ENCODE measurements around the gene AFF2. TPM values are rescaled to one million over a fixed set of nuclear protein-coding genes. Genes with fewer than 3 reads are reported as not detected.

AFF2 gene
- not detected in 2 replicates for total RNA-seq (2014; rRNA removed; shearing (Covaris generic); ENCODE audit: low replicate concordance)

DNA sequence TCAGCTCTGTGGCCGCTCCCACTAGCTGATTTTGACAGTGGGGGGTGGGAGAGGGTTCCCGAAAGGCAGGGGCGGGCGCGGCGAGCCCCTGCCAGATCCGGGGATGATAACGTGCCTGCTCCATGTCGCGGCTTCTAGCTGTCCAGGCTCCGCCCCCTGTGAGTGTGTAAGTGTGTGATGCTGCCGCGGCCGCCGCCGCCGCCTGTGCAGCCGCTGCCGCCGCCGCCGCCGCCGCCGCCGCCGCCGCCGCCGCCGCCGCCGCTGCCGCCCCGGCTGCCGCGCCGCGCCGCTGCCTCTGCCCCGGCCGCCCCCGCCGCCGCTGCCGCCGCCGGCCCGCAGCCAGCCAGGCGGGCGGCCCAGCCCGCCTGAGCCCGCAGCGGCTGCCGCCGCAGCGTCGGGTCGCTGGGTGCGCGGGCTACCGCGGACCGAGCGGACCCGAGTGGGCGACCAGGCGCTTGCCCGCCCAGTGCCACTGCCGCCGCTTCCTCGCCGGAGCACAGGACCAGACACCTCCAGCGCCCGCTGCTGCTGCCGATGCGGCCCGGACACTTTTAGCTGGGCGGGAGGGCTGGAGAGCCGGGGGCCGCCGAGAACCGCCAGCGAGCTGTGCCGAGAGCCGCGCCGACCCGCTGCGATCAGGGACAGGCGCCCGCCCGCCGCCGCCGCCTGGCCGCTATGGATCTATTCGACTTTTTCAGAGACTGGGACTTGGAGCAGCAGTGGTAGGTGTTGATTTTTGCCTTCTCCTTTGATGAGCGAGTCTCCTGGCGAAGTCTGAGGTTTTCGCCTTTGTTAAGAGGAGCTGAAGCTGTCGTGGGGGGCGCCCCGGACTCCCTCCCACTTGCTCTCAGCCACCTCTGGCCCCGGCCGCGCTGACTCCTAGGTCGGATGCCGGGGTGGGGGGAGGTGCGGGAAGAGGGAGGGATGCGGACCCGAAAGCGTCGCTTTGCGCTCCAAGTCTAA is at the start of gene AFF2:
Gene AFF2 (plus strand): TSS at position 195 of the 963 bp plus-strand sequence. CDS start 481 bp downstream, at position 676.
- Histone ChIP-seq H3K9me3 (no peaks in the 10 kb centered on the region), H3K36me3 (no peaks in the 10 kb centered on the region), H3K27me3 (peaks cover 4% of the 10 kb centered on the region), H3K4me3 (peak within 1 kb of the TSS; percentile 30)
- DNase-seq: peak; percentile 14

- Histone ChIP-seq H3K4me3 (no peak overlapping the region), H3K36me3 (no peaks in the 10 kb centered on the region), H3K9me3 (no peaks in the 10 kb centered on the region), H3K27me3 (no peaks in the 10 kb centered on the region)
- no peak for DNase-seq
Observed at GRCh38 chrX:148457279-148457678, 43.1 kb upstream of the AFF2 start.

DNA sequence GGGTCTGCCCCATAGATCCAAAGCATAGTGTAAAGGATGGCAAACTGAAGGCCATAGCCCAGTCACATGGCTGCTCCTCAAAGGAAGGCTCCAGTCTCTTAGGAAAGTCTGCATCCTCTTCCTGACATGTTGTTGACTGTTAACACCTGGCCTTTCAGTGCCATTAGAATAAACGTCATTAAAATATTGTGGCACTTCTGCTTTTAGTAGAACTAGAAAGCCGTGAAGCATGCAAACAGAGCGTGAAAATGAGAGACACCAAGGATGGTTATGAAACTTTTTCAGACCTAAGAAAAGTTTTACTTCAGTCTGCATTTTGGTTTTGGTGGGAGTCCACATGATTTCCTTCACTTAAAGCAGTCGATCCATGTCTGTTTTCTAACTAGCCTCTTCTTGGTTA is 41.1 kb upstream of the AFF2 start:
- Histone ChIP-seq H3K9me3 (no peaks in the 10 kb centered on the region), H3K36me3 (no peaks in the 10 kb centered on the region), H3K4me3 (no peak overlapping the region), H3K27me3 (no peaks in the 10 kb centered on the region)
- no peak for DNase-seq

DNA sequence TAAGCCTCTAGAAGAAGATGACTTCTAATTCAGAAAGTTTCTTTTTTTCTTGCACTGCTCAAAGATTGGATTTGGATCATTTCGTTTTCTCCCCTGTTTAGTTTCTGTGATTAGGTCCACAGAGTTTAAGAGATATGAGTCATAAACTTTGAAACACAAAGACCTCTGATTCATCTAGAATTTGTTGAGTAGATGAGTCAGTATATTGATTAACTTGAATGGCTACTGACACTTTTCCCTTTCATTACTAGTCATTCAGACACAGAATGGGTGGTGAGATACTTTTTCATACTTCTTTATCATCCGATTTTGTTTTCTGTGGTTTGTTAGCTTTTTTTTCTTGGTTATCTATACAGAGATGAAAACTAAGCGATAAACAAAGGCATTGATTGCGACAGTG is 34.1 kb upstream of the AFF2 start:
- no peak for DNase-seq
- Histone ChIP-seq H3K9me3 (no peaks in the 10 kb centered on the region), H3K36me3 (no peaks in the 10 kb centered on the region), H3K27me3 (no peaks in the 10 kb centered on the region), H3K4me3 (no peak overlapping the region)

- H3K27me3 ChIP-seq: no peaks in the 10 kb centered on the region
- no peak overlapping the region for H3K4me3 ChIP-seq
- DNase-seq: no peak
- no peaks in the 10 kb centered on the region for H3K9me3 ChIP-seq
- no peaks in the 10 kb centered on the region for H3K36me3 ChIP-seq
Observed at GRCh38 chrX:148470324-148470723, 30.1 kb upstream of the AFF2 start.

GRCh38 chrX:148474030-148474429 is 26.4 kb upstream of the AFF2 start:
- no peak for DNase-seq
- no peaks in the 10 kb centered on the region for H3K27me3 ChIP-seq
- H3K36me3 ChIP-seq: no peaks in the 10 kb centered on the region
- no peak overlapping the region for H3K4me3 ChIP-seq
- no peaks in the 10 kb centered on the region for H3K9me3 ChIP-seq

DNA sequence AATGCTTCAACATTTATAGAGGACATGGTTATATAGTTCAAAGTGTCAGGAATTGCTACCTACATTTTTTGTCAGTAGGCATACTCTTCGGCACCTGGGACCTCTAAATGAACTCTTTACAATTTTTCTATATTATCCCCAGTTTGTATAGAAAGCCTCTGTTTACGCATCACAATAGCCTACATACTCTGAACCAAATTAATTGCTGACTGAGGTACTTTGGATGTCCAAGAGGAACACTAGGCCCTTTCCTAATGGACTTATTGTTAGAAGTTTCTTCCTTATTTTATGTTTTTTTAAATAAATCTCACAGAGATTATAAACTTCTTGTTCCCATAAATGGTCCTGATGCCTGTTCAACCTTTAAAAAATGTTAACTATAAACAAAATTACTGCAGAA is 8.4 kb upstream of the AFF2 start:
- Histone ChIP-seq H3K36me3 (no peaks in the 10 kb centered on the region), H3K4me3 (no peak overlapping the region), H3K27me3 (no peaks in the 10 kb centered on the region), H3K9me3 (no peaks in the 10 kb centered on the region)
- DNase-seq: no peak

GRCh38 chrX:148495176-148495575 is 5.2 kb upstream of the AFF2 start:
- no peaks in the 10 kb centered on the region for H3K27me3 ChIP-seq
- no peak overlapping the region for H3K4me3 ChIP-seq
- DNase-seq: no peak
- no peaks in the 10 kb centered on the region for H3K9me3 ChIP-seq
- H3K36me3 ChIP-seq: no peaks in the 10 kb centered on the region

DNA sequence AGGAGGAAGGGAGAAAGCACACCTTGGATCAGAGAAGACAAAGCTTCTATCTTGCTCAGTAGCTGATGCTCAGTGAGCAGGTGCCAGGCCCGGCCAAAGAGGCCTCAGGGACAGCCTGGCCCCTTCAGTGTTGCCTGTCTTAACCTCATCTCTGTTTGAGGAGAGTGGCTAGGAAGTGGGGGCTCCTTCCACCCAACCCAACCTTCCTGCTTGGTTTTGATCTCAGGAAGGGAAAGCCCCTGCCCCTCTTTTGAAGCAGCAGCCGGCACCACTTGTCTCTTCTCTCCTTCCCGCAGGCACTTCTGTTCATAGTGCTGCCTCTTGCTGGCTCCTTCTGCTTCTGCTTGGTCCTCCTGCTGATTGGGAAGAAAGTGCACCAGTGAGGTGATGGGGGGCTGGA is 2.4 kb upstream of the AFF2 start:
- no peak overlapping the region for H3K4me3 ChIP-seq
- DNase-seq: no peak
- no peaks in the 10 kb centered on the region for H3K36me3 ChIP-seq
- H3K9me3 ChIP-seq: no peaks in the 10 kb centered on the region
- H3K27me3 ChIP-seq: peaks cover 4% of the 10 kb centered on the region

- Histone ChIP-seq H3K27me3 (peaks cover 4% of the 10 kb centered on the region), H3K36me3 (no peaks in the 10 kb centered on the region), H3K4me3 (no peak overlapping the region), H3K9me3 (no peaks in the 10 kb centered on the region)
- no peak for DNase-seq
Observed at GRCh38 chrX:148499638-148500422, 587 bp upstream of the AFF2 start.

DNA sequence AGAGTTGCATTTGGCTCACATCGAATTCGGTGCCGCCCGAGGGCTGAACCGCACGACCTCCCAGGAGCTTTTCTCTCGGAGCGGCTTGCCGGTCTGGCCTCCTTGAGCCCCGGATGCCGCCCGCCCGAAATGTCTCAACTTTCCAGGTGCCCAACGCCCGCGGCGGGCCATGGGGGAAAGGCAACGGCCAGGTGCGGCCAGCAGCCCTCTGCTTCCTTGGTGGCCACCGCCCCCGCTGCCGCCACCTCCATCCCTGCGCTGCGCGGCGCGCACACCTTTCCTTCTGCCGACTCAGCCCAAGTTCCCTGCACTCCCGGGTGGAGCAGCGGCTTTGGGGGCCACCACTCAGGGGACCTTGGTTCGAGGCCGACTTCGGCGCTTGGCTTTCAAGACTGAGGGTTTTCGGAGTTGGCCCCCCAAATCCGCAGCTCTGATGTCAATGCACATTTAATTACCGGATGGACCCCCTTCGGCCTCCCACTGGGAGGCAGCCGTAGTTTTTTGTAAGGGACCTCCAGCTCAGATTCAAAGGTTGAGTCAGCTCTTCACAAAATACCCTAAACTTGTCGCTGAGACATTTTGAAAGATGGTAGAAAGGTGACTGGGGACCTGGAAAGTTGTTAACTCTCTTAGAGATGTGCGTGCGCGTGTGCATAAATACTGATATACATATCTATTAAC is 1.1 kb downstream of the AFF2 start:
- DNase-seq: no peak
- no peak overlapping the region for H3K4me3 ChIP-seq

GRCh38 chrX:148504506-148504905 is 4.1 kb downstream of the AFF2 start:
- no peak overlapping the region for H3K4me3 ChIP-seq
- no peaks in the 10 kb centered on the region for H3K36me3 ChIP-seq
- H3K27me3 ChIP-seq: peaks cover 4% of the 10 kb centered on the region
- no peak for DNase-seq
- no peaks in the 10 kb centered on the region for H3K9me3 ChIP-seq

More for the DNA sequence above, 1.1 kb downstream of the AFF2 start:
- no peaks in the 10 kb centered on the region for H3K9me3 ChIP-seq
- no peaks in the 10 kb centered on the region for H3K36me3 ChIP-seq
- peaks cover 4% of the 10 kb centered on the region for H3K27me3 ChIP-seq

GRCh38 chrX:148507418-148507817 is 7.0 kb downstream of the AFF2 start:
- Histone ChIP-seq H3K27me3 (no peaks in the 10 kb centered on the region; the same call in 1 of the 2 replicates), H3K4me3 (no peak overlapping the region), H3K9me3 (no peaks in the 10 kb centered on the region), H3K36me3 (no peaks in the 10 kb centered on the region)
- no peak for DNase-seq

GRCh38 chrX:148512453-148512852 is 12.0 kb downstream of the AFF2 start:
- H3K27me3 ChIP-seq: no peaks in the 10 kb centered on the region
- no peaks in the 10 kb centered on the region for H3K9me3 ChIP-seq
- no peak overlapping the region for H3K4me3 ChIP-seq
- DNase-seq: no peak
- H3K36me3 ChIP-seq: no peaks in the 10 kb centered on the region

DNA sequence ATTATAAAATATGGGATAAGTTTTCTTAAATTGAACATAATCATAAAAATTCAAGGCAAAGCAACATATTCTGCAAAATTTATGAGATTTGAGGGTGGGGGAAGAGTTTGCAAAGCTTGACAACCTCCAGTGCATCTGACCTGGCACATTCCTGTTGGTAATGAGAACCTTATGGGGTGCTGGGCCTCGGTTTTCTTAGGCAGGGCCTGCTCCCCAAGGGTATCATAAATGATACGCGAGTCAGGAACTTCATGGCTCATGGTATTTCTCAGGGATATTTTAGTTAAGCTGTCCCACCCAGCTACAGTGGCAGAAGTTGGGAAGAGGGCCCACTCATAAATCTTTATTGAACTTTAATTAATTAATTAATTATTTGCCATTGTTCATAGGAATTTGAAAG is 13.2 kb downstream of the AFF2 start:
- no peaks in the 10 kb centered on the region for H3K36me3 ChIP-seq
- H3K9me3 ChIP-seq: no peaks in the 10 kb centered on the region
- no peaks in the 10 kb centered on the region for H3K27me3 ChIP-seq
- no peak for DNase-seq
- H3K4me3 ChIP-seq: no peak overlapping the region

GRCh38 chrX:148517176-148517575 is 16.8 kb downstream of the AFF2 start:
- H3K27me3 ChIP-seq: no peaks in the 10 kb centered on the region
- no peaks in the 10 kb centered on the region for H3K36me3 ChIP-seq
- no peak for DNase-seq
- H3K4me3 ChIP-seq: no peak overlapping the region
- no peaks in the 10 kb centered on the region for H3K9me3 ChIP-seq

DNA sequence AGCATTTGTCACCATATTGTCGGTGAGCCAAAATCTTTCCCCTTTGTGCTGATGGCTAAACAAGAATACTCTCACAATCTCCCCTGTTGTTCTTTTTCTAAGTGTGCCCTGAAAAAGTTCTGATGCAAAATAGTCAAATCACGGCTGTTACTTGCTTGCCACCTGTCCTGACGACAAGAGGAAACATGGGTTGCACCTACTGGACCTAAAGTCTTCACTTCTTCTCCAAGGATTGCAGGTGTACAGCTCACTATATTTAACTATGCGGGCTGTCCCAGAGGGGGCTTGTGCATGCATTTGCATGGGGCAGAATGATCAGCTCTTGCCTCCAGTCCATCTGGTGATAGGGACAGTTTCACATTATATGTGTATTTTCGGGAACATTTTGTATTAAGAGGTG is 21.6 kb downstream of the AFF2 start:
- no peaks in the 10 kb centered on the region for H3K36me3 ChIP-seq
- no peak for DNase-seq
- H3K4me3 ChIP-seq: no peak overlapping the region
- H3K27me3 ChIP-seq: no peaks in the 10 kb centered on the region
- H3K9me3 ChIP-seq: no peaks in the 10 kb centered on the region

All from MG63 (cell line).